Activated gamma-delta T cell (primary cell): Measurements from ENCODE around the gene GPRC6A.

ENCODE experiments used
- DNase-seq: peaks from one replicate; lab custom pipeline; 2025; lab: John Stamatoyannopoulos, UW

The GPRC6A gene

GRCh38 chr6:116779573-116780164, 49.2 kb downstream of the GPRC6A start:
- no peak for DNase-seq

GRCh38 chr6:116773886-116774285, 55.0 kb downstream of the GPRC6A start:
- no peak for DNase-seq

DNA sequence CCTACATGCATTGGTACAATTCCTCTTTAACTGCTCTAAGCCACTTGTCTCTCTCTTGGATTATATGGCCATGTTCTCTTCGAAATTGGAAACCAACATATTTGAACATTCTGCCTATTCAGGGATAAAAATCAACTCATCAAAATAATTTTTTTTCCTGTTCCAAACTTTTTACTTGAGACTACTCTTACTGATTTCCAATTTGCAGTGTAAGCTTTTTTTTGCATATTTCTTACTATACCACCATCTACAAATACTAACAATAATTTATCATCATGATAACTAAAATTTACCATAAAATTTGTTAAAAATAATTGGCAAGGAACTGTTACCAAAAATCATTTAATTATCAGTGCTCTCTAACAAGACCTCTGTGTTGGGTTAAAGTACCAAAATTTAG, 56.4 kb downstream of the GPRC6A start:
- DNase-seq = no peak

- no peak for DNase-seq
These were observed 61.2 kb downstream of the GPRC6A start for GRCh38 chr6:116767715-116768114.

DNA sequence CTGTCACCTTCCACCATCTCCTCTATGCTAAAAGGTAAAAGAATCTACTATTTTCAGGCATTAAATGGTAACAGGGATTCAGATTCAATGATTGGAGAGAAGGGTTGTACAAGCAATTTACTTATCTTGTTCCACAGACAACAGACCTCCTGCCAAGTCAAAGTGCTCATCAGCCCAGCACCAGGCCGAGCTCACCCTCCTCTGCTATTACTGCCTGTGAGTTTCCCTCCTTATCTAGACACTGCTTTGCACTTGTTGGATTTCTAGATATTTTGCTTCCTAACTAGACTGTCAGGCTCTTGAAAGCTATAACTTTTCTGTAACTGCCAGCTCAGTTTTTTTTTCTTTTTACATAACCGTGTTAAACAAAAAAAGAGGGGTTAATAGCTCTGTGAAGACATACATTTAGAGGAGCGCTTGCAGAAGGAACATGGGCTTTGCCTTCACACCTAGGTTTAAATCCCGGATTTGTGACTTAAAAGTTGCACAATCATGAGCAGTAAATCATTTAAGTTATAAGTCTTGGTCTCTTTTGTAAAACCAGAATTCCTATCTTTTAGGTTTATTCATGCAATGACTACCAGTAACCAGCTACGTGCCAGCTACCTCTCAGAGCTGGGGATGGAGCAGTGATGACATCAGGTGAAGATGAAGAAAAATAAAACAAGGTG, 62.2 kb downstream of the GPRC6A start:
- no peak for DNase-seq

DNA sequence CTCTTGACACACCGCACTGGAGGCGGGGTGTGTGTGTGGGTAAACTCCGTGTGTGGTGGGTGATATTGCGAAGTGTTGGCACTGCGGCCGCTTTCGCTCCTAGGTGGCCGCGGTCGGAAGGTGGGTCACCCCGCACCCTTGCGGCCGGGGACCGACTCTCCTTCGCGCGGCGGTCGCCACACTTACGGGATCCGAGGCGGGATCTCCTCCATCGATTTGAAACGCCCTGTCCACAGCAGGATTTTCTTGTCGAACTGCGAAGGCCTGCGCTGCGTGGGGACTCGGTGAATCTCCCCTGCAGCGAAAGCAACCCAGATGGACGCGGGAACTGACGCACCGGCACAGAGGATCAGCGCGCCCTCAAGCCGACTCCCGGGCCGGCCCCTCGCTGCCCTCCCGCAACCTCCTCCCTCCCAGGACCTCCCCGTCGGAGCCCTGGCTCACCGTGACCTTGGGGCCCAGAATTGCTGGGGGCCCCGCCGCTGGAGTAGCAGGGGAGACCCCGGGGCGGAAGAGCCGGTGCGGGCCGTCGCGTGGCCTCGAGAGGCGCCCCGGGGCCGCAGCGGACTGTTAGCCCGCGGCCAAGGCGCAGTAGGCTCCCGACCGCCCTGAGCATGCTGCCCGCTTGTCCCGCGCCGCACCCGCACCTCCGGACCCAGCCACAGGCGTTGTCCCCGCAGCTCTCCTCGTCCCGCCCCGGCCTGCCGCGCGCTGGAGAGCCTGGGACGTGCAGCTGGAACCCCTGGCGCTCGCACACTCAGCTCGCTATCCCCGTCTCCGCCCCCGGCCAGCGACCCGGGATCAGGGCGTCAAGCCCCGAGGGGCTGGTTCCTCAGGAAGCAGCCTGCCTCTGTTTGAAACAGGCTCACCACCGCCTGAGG, 63.7 kb downstream of the GPRC6A start, which contains the start of gene FAM162B:
Gene FAM162B, minus strand, starts transcription at position 759 of the 881 bp plus-strand sequence. Its CDS starts 143 bp downstream, at position 616.
- DNase-seq = no peak

- DNase-seq = no peak
These were observed 64.3 kb downstream of the GPRC6A start for GRCh38 chr6:116764629-116764960.

DNA sequence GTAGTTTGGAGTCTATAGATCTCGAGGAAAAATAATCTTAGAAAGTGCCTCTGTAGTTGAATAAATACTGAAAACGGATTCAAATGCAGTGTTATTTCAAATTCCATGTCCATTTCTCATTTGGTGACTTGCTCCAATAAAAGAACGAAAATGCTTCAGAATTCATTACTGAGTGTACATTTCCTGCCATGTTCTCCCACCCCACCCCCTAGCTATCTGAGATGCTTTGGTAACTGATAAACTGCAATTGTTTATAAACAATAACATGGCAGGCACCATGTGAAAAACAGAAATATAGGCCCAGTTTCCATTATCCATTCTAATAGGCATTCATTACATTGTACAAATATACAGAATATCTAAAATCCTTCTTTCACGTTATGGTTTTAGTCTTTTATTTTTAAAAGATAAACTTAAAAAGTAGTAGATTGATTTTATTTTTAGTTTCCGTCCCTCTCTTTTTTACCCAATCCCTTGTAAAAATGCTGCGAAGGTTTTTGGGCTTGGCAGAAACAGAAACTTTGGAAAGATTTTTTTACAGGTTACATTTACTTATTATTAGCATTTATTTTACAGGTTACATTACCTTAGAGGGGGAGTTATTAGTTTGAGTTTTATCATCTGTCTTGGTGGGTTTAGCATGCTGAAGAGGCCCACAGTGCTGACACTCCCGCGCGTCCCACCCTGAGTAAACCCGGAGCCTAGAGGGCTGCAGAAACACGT, 64.8 kb downstream of the GPRC6A start:
- no peak for DNase-seq

GRCh38 chr6:116763048-116763447, 65.8 kb downstream of the GPRC6A start:
- DNase-seq = no peak

GRCh38 chr6:116762235-116762634, 66.6 kb downstream of the GPRC6A start:
- no peak for DNase-seq

GRCh38 chr6:116761779-116762178, 67.1 kb downstream of the GPRC6A start:
- DNase-seq = no peak

DNA sequence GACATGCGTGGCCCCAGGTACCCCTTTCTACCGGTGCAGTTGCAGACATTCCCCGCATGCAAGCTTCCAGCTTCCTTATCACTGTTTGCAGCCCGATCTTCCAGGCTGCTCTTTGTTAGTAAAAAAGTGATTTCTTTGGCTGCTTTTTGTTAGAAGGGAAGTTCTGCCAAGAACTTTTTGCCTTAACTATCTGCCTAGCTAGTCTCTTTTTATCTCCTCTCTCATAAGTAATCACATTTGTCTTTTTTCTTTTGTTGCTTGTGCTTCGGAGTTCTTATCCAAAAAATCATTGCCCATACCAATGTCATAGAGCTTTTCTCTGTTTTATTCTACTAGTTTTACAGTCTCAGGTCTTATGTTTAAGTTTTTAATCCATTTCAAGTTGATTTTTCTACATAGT, 83.7 kb downstream of the GPRC6A start:
- DNase-seq = no peak
